ENCODE measurements around the gene PADI4. TPM values are rescaled to one million over a fixed set of nuclear protein-coding genes. Genes with fewer than 3 reads are reported as not detected.
"Not testable (repeated sequence)": the region's sequence is repeated elsewhere in the genome, so short reads cannot be mapped to it uniquely, and the experiment has no call there.

The PADI4 gene
- polyA plus RNA-seq, 4 donors, result 0.39 to 1.4 (median 0.66) TPM

- DNase-seq (ENCODE audit: low read depth in 4 of 4, low spot score in 3 of 4), result no peak
These were observed 2.2 kb downstream of the PADI4 start for GRCh38 chr1:17310068-17310640.

DNA sequence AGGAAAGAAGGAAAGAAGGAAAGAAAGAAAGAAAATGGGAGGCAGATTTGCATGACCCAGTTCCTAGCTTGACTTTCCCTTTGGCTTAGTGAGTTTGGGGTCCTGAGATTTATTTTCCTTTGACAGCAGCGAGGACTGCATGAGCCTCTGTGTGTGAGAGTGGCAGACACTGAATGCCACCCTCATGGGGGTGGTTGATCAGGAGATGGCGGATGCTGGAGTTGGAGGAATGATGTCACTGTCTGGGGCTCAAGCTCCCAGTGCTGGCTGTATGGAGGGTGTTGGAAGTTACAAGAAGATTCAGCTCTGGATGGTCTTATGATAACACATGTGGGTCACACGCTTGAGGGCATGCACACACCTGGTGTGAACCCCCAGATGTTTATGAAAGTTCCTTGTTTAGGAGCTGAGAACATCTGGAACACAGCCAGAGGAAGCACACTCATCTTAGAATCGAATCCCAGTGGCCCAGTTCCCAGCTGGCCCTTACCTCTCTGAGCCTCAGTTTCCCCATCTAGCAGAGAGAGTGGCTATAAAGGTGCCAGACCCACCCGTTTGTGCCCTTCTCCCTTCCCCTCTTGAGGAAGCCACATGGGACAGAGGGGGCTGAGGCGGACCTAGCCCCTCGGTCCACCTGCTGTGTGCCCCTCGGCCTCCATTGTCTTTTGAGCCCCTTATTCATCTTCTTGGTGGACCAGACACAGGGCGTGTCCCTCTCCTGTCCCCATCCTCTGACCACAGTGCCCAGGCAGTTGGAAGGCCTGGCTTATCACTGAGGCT, 5.7 kb downstream of the PADI4 start:
- DNase-seq (ENCODE audit: low read depth in 4 of 4, low spot score in 3 of 4), result no peak

GRCh38 chr1:17314491-17314971, 6.5 kb downstream of the PADI4 start:
- no peak for DNase-seq (ENCODE audit: low read depth in 4 of 4, low spot score in 3 of 4)

DNA sequence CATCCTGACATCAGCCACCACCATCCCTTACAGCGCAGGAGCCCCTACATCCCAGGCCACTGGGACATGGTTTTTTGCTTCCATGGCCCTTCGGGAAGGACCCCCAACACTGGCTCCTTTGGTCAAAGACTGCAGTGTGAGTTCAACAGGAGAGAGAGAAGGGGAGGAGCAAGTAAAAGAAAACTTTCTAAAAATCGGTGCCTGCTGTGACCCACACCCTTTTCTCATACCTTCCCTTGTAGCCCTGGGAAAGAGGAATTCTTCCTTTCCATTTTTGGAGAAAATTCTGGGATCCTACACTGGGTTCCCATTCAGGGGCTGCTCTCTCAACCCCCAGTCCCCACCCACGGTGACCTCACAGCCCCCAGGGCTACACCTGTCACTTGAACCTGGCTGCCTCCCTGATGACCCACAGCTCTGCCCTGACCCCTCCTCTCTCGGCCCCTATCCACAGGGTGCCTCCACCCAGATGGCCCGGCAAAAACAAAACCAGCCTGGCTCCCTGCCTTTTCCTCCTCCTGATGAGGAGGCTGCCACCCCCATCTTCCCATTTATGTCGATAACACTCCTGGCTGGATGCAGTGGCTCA, 7.6 kb downstream of the PADI4 start:
- no peak for DNase-seq (ENCODE audit: low read depth in 4 of 4, low spot score in 3 of 4)

DNA sequence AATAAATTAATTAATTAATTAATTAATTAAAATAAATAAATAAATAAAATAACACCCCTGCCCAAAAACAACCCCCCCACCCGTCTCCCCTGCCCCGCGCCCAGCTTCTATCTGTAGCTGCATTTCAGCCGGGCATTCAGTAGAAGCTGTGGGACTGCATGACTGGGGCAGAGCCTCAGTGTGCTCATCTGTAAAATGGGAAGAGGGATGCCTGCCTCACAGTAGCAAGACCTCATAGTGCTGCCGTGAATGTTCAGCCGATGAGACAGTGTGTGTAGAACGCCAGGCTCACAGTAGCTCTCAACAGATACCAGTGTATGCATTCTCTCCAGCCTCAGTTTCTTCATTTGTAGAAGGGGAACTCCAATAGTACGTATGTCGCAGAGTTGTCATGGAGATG, 8.7 kb downstream of the PADI4 start:
- DNase-seq (ENCODE audit: low read depth in 4 of 4, low spot score in 3 of 4), result no peak

DNA sequence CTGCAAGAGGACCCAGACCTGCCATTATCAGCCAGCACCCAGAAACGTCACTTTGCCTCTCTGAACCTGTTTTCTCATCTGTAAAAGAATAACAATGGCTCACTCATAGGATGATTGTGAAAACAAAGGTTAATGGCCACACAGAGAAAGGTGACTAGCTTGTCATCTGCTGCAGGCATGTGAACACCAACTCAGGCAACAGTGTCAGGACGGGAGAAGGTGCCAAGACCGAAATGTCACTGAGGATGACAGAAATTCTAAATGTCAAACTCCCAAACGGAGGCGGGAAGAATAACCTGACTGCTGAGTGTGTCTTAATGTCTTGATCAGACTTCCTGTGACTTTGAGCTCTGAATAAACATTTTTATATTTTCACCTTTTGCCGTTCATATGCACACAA, 10.3 kb downstream of the PADI4 start:
- DNase-seq (ENCODE audit: low read depth in 4 of 4, low spot score in 3 of 4), result no peak

GRCh38 chr1:17319561-17320350, 11.8 kb downstream of the PADI4 start:
- DNase-seq (ENCODE audit: low read depth in 4 of 4, low spot score in 3 of 4), result no peak

GRCh38 chr1:17321857-17322390, 13.9 kb downstream of the PADI4 start:
- not testable (repeated sequence) for DNase-seq (ENCODE audit: low read depth in 4 of 4, low spot score in 3 of 4)

GRCh38 chr1:17328855-17329254, 20.9 kb downstream of the PADI4 start:
- no peak for DNase-seq (ENCODE audit: low read depth in 4 of 4, low spot score in 3 of 4)

- DNase-seq (ENCODE audit: low read depth in 4 of 4, low spot score in 3 of 4), result no peak
These were observed 21.6 kb downstream of the PADI4 start for GRCh38 chr1:17329610-17330009.

DNA sequence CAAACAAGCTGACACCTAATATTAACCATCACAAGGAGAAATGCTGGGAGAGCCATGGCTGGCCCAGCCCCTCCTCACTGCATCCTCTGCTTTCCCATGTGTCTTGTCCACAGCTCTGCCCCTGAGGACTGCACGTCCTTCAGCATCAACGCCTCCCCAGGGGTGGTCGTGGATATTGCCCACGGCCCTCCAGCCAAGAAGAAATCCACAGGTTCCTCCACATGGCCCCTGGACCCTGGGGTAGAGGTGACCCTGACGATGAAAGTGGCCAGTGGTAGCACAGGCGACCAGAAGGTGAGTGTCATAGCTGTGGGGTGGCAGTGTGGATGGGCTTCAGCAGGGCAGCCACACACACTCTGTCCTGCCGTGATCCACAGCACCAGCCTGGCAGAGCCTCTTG, 22.9 kb downstream of the PADI4 start:
- no peak for DNase-seq (ENCODE audit: low read depth in 4 of 4, low spot score in 3 of 4)

DNA sequence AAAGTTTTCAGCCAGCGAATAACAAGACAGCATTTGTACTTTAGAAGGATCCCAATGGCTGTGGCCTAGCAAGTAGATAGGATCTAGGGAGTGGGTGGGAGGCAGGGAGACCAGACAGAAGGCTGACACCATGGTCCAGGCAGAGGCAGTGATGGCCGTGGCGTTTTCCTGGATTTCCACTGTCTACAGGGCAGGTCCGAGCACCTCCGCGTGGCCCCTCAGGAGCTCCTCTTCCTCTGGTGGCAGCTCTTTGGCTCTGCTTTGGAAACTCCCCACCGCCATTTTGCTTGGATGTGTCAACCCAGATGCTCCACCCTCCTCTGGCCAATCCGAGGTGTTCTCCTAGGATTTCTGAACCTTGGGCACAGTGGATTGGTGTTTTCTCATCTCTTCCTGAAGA, 25.1 kb downstream of the PADI4 start:
- DNase-seq (ENCODE audit: low read depth in 4 of 4, low spot score in 3 of 4), result no peak

GRCh38 chr1:17335821-17336710, 28.1 kb downstream of the PADI4 start:
- peak in 3 of 4 donors; percentile 11 to 27 (median 24) for DNase-seq (ENCODE audit: low read depth in 4 of 4, low spot score in 3 of 4)

GRCh38 chr1:17338706-17339493, 30.9 kb downstream of the PADI4 start:
- no peak for DNase-seq (ENCODE audit: low read depth in 4 of 4, low spot score in 3 of 4)

- no peak for DNase-seq (ENCODE audit: low read depth in 4 of 4, low spot score in 3 of 4)
These were observed 31.5 kb downstream of the PADI4 start for GRCh38 chr1:17339521-17339920.

- no peak for DNase-seq (ENCODE audit: low read depth in 4 of 4, low spot score in 3 of 4)
These were observed 32.4 kb downstream of the PADI4 start for GRCh38 chr1:17340358-17340757.

GRCh38 chr1:17342014-17342441, 34.0 kb downstream of the PADI4 start:
- DNase-seq (ENCODE audit: low read depth in 4 of 4, low spot score in 3 of 4), result no peak

DNA sequence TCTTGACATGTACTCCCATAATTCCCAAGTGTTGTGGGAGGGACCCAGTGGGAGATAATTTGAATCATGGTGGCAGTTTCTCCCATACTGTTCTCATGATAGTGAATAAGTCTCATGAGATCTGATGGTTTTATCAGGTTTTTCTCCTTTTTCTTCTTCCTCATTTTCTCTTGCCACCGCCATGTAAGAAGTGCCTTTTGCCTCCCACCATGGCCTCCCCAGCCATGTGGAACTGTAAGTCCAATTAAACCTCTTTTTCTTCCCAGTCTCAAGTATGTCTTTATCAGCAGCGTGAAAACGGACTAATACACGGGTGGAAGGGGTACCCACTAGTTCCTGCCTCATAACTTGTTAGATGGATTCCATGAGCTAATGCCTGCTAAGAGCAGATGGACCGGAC, 37.5 kb downstream of the PADI4 start:
- not testable (repeated sequence) for DNase-seq (ENCODE audit: low read depth in 4 of 4, low spot score in 3 of 4)
